Measurements from ENCODE around the gene RPL35A. TPM values are rescaled to one million over a fixed set of nuclear protein-coding genes. Genes with fewer than 3 reads are reported as not detected.

Gene RPL35A
- 1,019 to 1,173 TPM (median 1,030 TPM) in 5 replicates for total RNA-seq (2022; extraction: Qiagen RNA extraction)

GRCh38 chr3:197949778-197950676 is at the start of gene RPL35A:
TSS of gene RPL35A (plus strand) at chr3:197950190. CDS start at chr3:197950968, 778 bp downstream.

GRCh38 chr3:197959891-197960693 is 10.1 kb downstream of the RPL35A start, which contains the start of gene LMLN:
TSS of gene LMLN (plus strand) at chr3:197960217. CDS start at chr3:197960246, 29 bp downstream.

Other genes with a start within 250 kb of the RPL35A start
- 7.0 to 10.3 TPM (median 9.1 TPM) in 5 replicates for gene RUBCN, start 213.3 kb upstream of the RPL35A start, total RNA-seq (2022; extraction: Qiagen RNA extraction)
- gene FYTTD1, start 200.3 kb upstream of the RPL35A start, total RNA-seq (2022; extraction: Qiagen RNA extraction) = 20.9 to 31.7 TPM (median 28.3 TPM) in 5 replicates
- gene LRCH3, start 158.9 kb upstream of the RPL35A start, total RNA-seq (2022; extraction: Qiagen RNA extraction) = 14.0 to 17.2 TPM (median 15.5 TPM) in 5 replicates
- gene LMLN, start 10.0 kb downstream of the RPL35A start, total RNA-seq (2022; extraction: Qiagen RNA extraction) = 1.8 to 2.7 TPM (median 2.5 TPM) in 5 replicates

All from A549 treated with CORT108297 at 1 μM for 4 hours (cell line).